ENCODE measurements around the gene RIBC2.

DNA sequence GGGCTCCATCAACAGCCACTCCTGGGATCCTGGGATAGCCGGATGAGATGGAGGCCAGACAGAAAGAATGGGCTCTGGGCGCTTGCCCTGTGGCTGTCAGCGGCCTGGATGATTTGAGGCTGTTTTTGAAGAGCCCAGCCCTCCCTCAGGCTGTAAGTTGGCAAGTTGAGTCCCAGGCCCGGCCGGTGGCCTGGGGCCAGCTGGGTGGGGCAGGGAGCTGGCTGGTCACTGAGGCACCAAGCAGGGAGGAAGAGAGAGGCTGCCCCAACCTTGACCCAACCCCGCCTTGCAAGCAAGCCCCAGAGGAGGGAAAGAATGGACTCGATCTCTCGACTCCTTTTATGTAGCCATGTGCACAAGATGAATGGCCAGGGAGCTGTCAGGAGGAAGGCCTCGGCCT is 34.9 kb downstream of the RIBC2 start:
- TF ChIP-seq EZH2phosphoT487 (IDR thresholded peaks at IDR 0.05; ENCODE audit: borderline replicate concordance, low read depth, low read length) (no peak), CTCF (conservative IDR thresholded peaks at IDR 0.05; ENCODE audit: low read length) (no peak)
